H1 (cell line): ENCODE results near the gene KCNJ10. TPM values are rescaled to one million over a fixed set of nuclear protein-coding genes. Genes with fewer than 3 reads are reported as not detected.
A peak's percentile ranks its signal among the peaks of the same experiment; 100 is the strongest.

Source experiments
- BACH1 ChIP-seq: IDR thresholded peaks from 2 replicates; pipeline ENCODE4 v1.6.1; 2012; ENCODE audit warnings: low read length, improper control_type of control experiment
- BCL11A ChIP-seq, 2 experiments: IDR thresholded peaks; one replicate each; pipeline ENCODE4 v1.6.1; 2011; ENCODE audit warnings: low read depth in 2 of 2, low read length in 2 of 2, mild to moderate bottlenecking in 2 of 2
- CEBPB ChIP-seq: IDR thresholded peaks from 2 replicates; pipeline ENCODE4 v1.6.1; 2012; ENCODE audit warnings: low read depth, low read length
- CHD1 ChIP-seq: IDR thresholded peaks from 2 replicates; pipeline ENCODE4 v1.6.1; 2012; ENCODE audit warnings: low read depth, low read length, improper control_type of control experiment
- CREB1 ChIP-seq: IDR thresholded peaks from 2 replicates; pipeline ENCODE4 v1.6.1; 2012; ENCODE audit warnings: inconsistent platforms
- CTCF ChIP-seq, 3 experiments: IDR thresholded peaks; 1 replicate in 2 of 3; 2 replicates in 1 of 3; pipeline versions ENCODE4 v1.5.1 to v1.6.1; 2011; ENCODE audit warnings: low read length in 3 of 3, mild to moderate bottlenecking in 3 of 3, inconsistent platforms in 2 of 3, low read depth in 1 of 3, moderate library complexity in 1 of 3; ENCODE audit not compliant: insufficient read depth in 1 of 3; ENCODE audit errors: control extremely low read depth in 1 of 3
- GABPA ChIP-seq: IDR thresholded peaks from 2 replicates; pipeline ENCODE4 v1.6.1; 2011; ENCODE audit warnings: mild to moderate bottlenecking, low read length, moderate library complexity, borderline replicate concordance; ENCODE audit not compliant: insufficient read depth
- GTF2F1 ChIP-seq: IDR thresholded peaks from 2 replicates; pipeline ENCODE4 v1.6.1; 2012; ENCODE audit warnings: low read depth, low read length, improper control_type of control experiment, borderline replicate concordance
- JUN ChIP-seq: IDR thresholded peaks from 2 replicates; pipeline ENCODE4 v1.6.1; 2011; ENCODE audit warnings: low read depth, mild to moderate bottlenecking, improper control_type of control experiment, low read length
- KDM1A ChIP-seq: fragments of 200-600, 300-600 bp; sonication (generic); IDR thresholded peaks from 2 replicates; pipeline ENCODE4 v1.7.1; 2016; ENCODE audit warnings: mild to moderate bottlenecking, low read length, borderline replicate concordance
- RAD21 ChIP-seq, 2 experiments: IDR thresholded peaks in 1 of 2; conservative IDR thresholded peaks in 1 of 2; 2 replicates each; pipeline ENCODE4 v1.6.1; 2011; ENCODE audit warnings: low read depth in 2 of 2, low read length in 2 of 2, improper control_type of control experiment in 1 of 2, inconsistent platforms in 1 of 2, mild to moderate bottlenecking in 1 of 2, moderate library complexity in 1 of 2
- RFX5 ChIP-seq: IDR thresholded peaks from 2 replicates; pipeline ENCODE4 v1.6.1; 2011; ENCODE audit warnings: low read depth, low read length, improper control_type of control experiment, borderline replicate concordance
- SAP30 ChIP-seq: fragments of 300-600 bp; sonication (generic); IDR thresholded peaks from 2 replicates; pipeline ENCODE4 v1.7.1; 2012; ENCODE audit warnings: low read length, moderate library complexity, mild to moderate bottlenecking, inconsistent platforms; ENCODE audit not compliant: insufficient read depth, insufficient replicate concordance
- SP1 ChIP-seq: IDR thresholded peaks from 2 replicates; pipeline ENCODE4 v1.6.1; 2011; ENCODE audit warnings: low read depth, low read length
- SUZ12 ChIP-seq: fragments of 200-600 bp; sonication (generic); IDR thresholded peaks from 2 replicates; pipeline ENCODE4 v1.6.1; 2012; ENCODE audit warnings: mild to moderate bottlenecking, inconsistent platforms, low read length, moderate library complexity, mixed read lengths
- TCF12 ChIP-seq: IDR thresholded peaks from 2 replicates; pipeline ENCODE4 v1.6.1; 2011; ENCODE audit warnings: low read depth, mild to moderate bottlenecking, low read length
- ZNF274 ChIP-seq: IDR thresholded peaks from 2 replicates; pipeline ENCODE4 v1.7.0; 2012; ENCODE audit warnings: low read length, borderline replicate concordance; ENCODE audit errors: extremely low read depth
- polyA plus RNA-seq, 7 experiments: library from polyadenylated mRNA; depleted of rRNA in 3 of 7; stranded (reverse) in 5 of 7; unstranded in 2 of 7; fragments of >200 nt in 5 of 7; fragments of 200-250 nt in 2 of 7; gene quantifications; 1 replicate in 5 of 7; 2 replicates in 1 of 7; 4 replicates in 1 of 7; pipeline versions ENCODE4 v1.2.1 to v1.2.3, GENCODE V29; 2011 to 2013; ENCODE audit warnings: missing spikeins in 2 of 7, mixed read lengths in 2 of 7
- total RNA-seq: library from RNA; stranded (reverse); fragmentation: NEBNext Ultra II Directional; extraction: Animal tissue kit (Norgen Biotek cat#: 25700); gene quantifications from 2 replicates; pipeline ENCODE4 v1.2.1, GENCODE V29; 2021
- TF ChIP-seq, protein P1 (sequence below): IDR thresholded peaks from 2 replicates; pipeline ENCODE4 v1.6.1; 2012; ENCODE audit warnings: low read length, inconsistent platforms
- TF ChIP-seq, protein P2 (sequence below): IDR thresholded peaks from 2 replicates; pipeline ENCODE4 v1.6.1; 2011; ENCODE audit warnings: low read depth, mild to moderate bottlenecking, low read length; ENCODE audit not compliant: insufficient read depth

Gene KCNJ10
- total and polyA plus RNA-seq, 2 of the 8 experiments (the other 6 are each of a cell fraction or from before 2014, with no cell fraction given) = 1.7 to 2.4 TPM

DNA sequence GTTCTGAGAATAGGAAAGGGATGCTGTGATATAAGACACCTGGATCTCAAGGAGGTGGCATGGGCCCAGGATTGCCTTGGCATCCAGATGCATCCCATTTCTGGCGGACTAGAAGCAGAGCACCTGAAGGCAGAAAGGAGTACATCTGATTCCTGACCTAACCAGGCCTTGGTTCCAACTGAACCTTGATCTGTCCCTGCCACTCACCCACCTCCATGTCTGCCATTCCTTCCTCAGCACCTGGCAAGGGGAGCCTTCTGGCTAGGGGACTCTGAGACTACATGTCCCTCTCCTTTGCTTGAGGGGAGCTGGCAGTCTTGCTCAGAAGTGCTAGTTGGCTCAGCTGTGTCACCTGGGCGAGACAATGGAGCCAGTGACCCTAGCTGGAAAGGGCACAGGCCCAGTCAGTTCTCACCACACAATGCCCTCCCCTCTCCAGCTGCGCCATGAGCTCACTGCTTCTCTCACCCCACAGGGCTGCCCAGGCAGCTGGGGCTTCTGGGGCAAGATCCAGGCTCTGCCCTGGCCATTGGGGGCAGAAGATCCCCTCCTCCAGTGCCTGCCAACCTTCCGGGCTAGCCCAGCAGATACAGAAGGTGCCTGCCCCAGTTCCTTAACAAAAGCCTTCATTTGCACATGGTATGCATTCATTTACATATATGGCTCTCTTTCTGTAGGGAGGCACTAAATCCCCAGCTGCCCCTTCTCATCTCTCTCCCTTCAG is 25.6 kb upstream of the KCNJ10 start (continued):
- TF ChIP-seq CREB1 (no peak), GTF2F1 (no peak), BCL11A (IDR thresholded peaks at IDR 0.05; ENCODE audit: low read depth in 2 of 2, low read length in 2 of 2) (no peak), TCF12 (0 out of 2 replicates have a peak, but pooled peaks have one; percentile 51), KDM1A (no peak), ZNF274 (no peak), SP1 (peak; percentile 76), RAD21 (IDR thresholded peaks at IDR 0.05 in 1 of 2, conservative IDR thresholded peaks at IDR 0.05 in 1 of 2; ENCODE audit: low read depth in 2 of 2, low read length in 2 of 2) (no peak; a peak in 1 of 4 replicates), CTCF (IDR thresholded peaks at IDR 0.05; ENCODE audit: control extremely low read depth in 1 of 3, insufficient read depth in 1 of 3, low read depth in 1 of 3, low read length in 3 of 3) (peak in 2 of 3 experiments; percentile 12 to 15; a peak in 1 of 4 replicates), BACH1 (no peak), CHD1 (no peak), SAP30 (peak; percentile 33), JUN (no peak), CEBPB (no peak), GABPA (no peak), SUZ12 (no peak), RFX5 (no peak)
- TF ChIP-seq, protein P1, sequence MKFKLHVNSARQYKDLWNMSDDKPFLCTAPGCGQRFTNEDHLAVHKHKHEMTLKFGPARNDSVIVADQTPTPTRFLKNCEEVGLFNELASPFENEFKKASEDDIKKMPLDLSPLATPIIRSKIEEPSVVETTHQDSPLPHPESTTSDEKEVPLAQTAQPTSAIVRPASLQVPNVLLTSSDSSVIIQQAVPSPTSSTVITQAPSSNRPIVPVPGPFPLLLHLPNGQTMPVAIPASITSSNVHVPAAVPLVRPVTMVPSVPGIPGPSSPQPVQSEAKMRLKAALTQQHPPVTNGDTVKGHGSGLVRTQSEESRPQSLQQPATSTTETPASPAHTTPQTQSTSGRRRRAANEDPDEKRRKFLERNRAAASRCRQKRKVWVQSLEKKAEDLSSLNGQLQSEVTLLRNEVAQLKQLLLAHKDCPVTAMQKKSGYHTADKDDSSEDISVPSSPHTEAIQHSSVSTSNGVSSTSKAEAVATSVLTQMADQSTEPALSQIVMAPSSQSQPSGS = no peak
- TF ChIP-seq, protein P2, sequence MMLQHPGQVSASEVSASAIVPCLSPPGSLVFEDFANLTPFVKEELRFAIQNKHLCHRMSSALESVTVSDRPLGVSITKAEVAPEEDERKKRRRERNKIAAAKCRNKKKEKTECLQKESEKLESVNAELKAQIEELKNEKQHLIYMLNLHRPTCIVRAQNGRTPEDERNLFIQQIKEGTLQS = no peak
